Right lobe of liver (tissue), 4 donors: ENCODE measurements around the gene FANCC.

Source experiments
- CTCF ChIP-seq, 4 donors: fragments of 200-600 bp in 3 of 4; fragments of 450-650 bp in 1 of 4; IDR thresholded peaks; one replicate each; pipeline versions ENCODE4 v1.5.1 to v1.8.0; 2016 to 2022; ENCODE audit warnings: antibody characterized with exemption in 4 of 4, mild to moderate bottlenecking in 2 of 4
- POLR2A ChIP-seq: fragments of 450-650 bp; IDR thresholded peaks from one replicate; pipeline ENCODE4 v1.6.1; 2017; ENCODE audit warnings: antibody characterized with exemption, mild to moderate bottlenecking
- donor health status: DM: no; HTN: no; CAD: no.
- donor health status: DM: no; HTN: no; CAD: no.
- donor health status: DM: no; HTN: yes; CAD: no.

GRCh38 chr9:95142315-95142714 is 175.2 kb downstream of the FANCC start:
- no peak for TF ChIP-seq CTCF (IDR thresholded peaks at IDR 0.05)
- no peak for TF ChIP-seq POLR2A
